Activated CD4-positive, alpha-beta T cell treated with anti-CD3 and anti-CD28 coated beads, Interleukin-2, amount 10 ng/mL, durations not matched to agents 7 days and 5 days (primary cell): ENCODE measurements around the gene PIGU. TPM values are rescaled to one million over a fixed set of nuclear protein-coding genes. Genes with fewer than 3 reads are reported as not detected.
"Not testable (repeated sequence)": the region's sequence is repeated elsewhere in the genome, so short reads cannot be mapped to it uniquely, and the experiment has no call there.

ENCODE experiments used
- CTCF ChIA-PET: fragments of 350-600 bp; sonication (Branson Sonifier 250); formaldehyde crosslinking; loops from one replicate; lab custom pipeline; 2021; ENCODE audit warnings: antibody characterized with exemption; lab: Charles Lee
- POLR2A ChIA-PET: fragments of 350-600 bp; sonication (Branson Sonifier 250); formaldehyde crosslinking; loops from one replicate; lab custom pipeline; 2021; ENCODE audit warnings: antibody characterized with exemption; lab: Charles Lee
- DNase-seq: peaks from one replicate; pipeline ENCODE4 v3.0.0-alpha.2; 2020
- H3K27ac Mint-ChIP-seq: one replicate; pipeline ENCODE4 v1.8.0; 2021; ENCODE audit warnings: mild to moderate bottlenecking, moderate library complexity, mixed read lengths
- H3K27me3 Mint-ChIP-seq: one replicate; pipeline ENCODE4 v1.8.0; 2021; ENCODE audit warnings: mixed read lengths
- H3K36me3 Mint-ChIP-seq: one replicate; pipeline ENCODE4 v1.8.0; 2021; ENCODE audit warnings: low read depth, mixed read lengths
- H3K4me1 Mint-ChIP-seq: one replicate; pipeline ENCODE4 v1.8.0; 2021; ENCODE audit warnings: mixed read lengths
- H3K4me3 Mint-ChIP-seq: one replicate; pipeline ENCODE4 v1.8.0; 2021; ENCODE audit warnings: mild to moderate bottlenecking, moderate library complexity, mixed read lengths
- H3K9me3 Mint-ChIP-seq: one replicate; pipeline ENCODE4 v1.8.0; 2021; ENCODE audit warnings: mixed read lengths
- total RNA-seq, 2 experiments: library from RNA; stranded (reverse); gene quantifications; one replicate each; pipeline ENCODE4 v1.2.3, GENCODE V29; 2021

The PIGU gene
- total RNA-seq, 2 experiments from 2014 or later = 18.7 to 21.6 TPM

DNA sequence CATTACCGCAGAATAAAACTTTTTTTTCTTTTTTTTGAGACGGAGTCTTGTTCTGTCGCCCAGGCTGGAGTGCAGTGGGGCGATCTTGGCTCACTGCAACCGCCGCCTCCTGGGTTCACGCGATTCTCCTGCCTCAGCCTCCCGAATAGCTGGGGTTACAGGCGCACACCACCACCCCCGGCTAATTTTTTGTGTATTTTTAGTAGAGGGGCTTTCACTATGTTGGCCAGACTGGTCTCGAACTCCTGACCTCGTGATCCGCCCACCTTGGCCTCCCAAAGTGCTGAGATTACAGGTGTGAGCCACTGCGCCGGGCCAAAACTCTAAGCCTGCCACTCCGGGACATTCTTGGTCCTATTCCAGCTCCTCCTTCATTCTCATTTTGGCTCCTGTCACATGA is 162.9 kb downstream of the PIGU start:
- DNase-seq, H3K4me3 Mint-ChIP-seq, H3K27ac Mint-ChIP-seq, H3K9me3 Mint-ChIP-seq, POLR2A ChIA-PET, H3K27me3 Mint-ChIP-seq: not testable (repeated sequence)
- peaks cover 27% of the 10 kb centered on the region for H3K4me1 Mint-ChIP-seq
- CTCF ChIA-PET = interaction anchor here (1.2 kb wide), 1 partner anchor 202 kb away, joined by 4 read pairs; no protein-coding TSS in a partner anchor
- H3K36me3 Mint-ChIP-seq = peaks cover 12% of the 10 kb centered on the region

DNA sequence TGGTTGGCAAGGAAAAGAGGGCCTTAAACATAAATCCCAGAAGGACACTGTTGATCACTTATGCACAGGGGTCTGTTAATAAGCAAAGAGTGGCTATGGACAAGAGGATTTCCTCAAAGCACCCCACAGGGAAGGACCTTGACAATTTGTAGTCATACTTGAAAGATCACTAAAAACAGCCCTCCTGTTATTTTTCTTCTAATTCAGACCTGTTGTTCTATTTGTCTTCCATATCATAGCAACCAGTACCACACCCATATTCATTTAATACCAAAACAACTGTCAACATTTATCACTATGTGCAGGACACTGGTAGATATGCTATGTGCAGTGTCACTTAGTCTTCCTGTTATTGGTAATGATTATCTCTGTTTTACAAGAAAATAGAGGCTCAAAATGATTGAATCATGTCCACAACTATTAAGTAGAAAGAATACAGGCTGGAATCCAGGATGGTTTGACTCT is 163.9 kb downstream of the PIGU start:
- no peaks in the 10 kb centered on the region for H3K27me3 Mint-ChIP-seq
- CTCF ChIA-PET = interaction anchor here (1.1 to 1.7 kb wide), 2 partner anchors 36 to 200 kb away, joined by 3 to 6 read pairs; no protein-coding TSS in a partner anchor
- peaks cover 12% of the 10 kb centered on the region for H3K36me3 Mint-ChIP-seq
- no peak overlapping the region for H3K27ac Mint-ChIP-seq
- POLR2A ChIA-PET = interaction anchor here (1.1 kb wide), 1 partner anchor 210 kb away, joined by 3 read pairs; the partner anchor contains the start of gene AHCY
- no peaks in the 10 kb centered on the region for H3K9me3 Mint-ChIP-seq
- peaks cover 20% of the 10 kb centered on the region for H3K4me1 Mint-ChIP-seq
- no peak overlapping the region for H3K4me3 Mint-ChIP-seq
- DNase-seq = no peak

DNA sequence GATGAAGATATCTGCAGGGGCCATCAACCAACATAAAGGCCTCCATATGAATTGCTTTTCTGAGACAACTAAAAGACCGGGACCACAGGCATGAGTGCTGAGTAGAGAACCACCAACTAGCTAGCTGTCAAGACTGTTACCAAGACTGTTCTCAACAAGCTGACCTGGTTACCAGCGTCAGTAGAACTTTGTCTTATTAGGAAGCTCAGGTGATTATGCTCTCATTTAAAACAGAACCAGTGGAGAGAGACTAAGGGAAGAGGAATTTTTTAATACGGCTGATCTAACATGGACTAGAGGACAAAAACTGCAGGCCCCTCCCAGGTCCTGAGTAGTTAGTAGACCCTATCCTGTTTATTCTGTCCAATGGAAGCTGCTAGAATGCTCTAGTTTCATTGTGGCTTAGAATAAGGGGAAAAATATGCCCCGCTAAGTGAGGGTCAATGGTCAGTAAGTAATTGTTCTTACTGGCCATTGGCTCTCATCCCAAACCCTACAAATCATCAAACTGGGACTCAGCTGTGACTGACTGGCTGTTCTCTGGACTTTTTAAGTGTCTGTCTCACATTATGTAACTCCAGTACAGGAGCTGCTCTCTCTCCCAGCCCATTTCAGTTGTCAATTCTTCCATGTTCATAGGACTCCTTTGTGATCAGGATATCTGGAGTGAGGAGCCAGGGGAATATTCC is 164.5 kb downstream of the PIGU start:
- Mint-ChIP-seq H3K27ac (no peak overlapping the region), H3K27me3 (no peaks in the 10 kb centered on the region), H3K9me3 (no peaks in the 10 kb centered on the region), H3K36me3 (peaks cover 14% of the 10 kb centered on the region), H3K4me1 (peaks cover 17% of the 10 kb centered on the region), H3K4me3 (no peak overlapping the region)
- POLR2A ChIA-PET = interaction anchor here (1.1 kb wide), 1 partner anchor 210 kb away, joined by 3 read pairs; the partner anchor contains the start of gene AHCY
- CTCF ChIA-PET = interaction anchor here (1.1 to 1.7 kb wide), 3 partner anchors 35 to 257 kb away, joined by 3 to 6 read pairs (median 5); no protein-coding TSS in a partner anchor
- no peak for DNase-seq

DNA sequence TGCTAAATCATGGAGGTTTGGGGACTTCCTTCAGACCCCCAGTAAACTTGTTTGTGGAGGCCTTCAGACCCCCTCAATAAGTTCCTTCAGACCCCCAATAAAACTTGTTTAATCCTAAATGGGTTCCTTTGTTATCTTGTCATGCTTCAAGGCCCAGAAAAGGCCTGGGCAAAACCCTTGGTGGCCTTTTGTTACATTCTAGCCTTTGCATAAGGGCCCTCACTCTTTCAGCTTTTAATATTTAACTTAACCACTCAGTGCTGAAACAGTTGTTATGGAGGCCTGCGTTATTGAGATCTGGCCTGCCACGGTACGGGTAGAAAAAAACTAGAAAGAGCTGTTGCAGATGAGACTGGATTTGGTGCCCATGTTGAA is 165.0 kb downstream of the PIGU start:
- POLR2A ChIA-PET = interaction anchor here (1.1 kb wide), 1 partner anchor 209 kb away, joined by 3 read pairs; the partner anchor contains the start of gene AHCY
- H3K4me1 Mint-ChIP-seq = peaks cover 14% of the 10 kb centered on the region
- H3K27ac Mint-ChIP-seq = no peak overlapping the region
- DNase-seq = no peak
- H3K27me3 Mint-ChIP-seq = no peaks in the 10 kb centered on the region
- H3K4me3 Mint-ChIP-seq = no peak overlapping the region
- H3K9me3 Mint-ChIP-seq = no peaks in the 10 kb centered on the region
- peaks cover 18% of the 10 kb centered on the region for H3K36me3 Mint-ChIP-seq
- CTCF ChIA-PET = interaction anchor here (1.1 to 1.7 kb wide), 3 partner anchors 35 to 257 kb away, joined by 3 to 6 read pairs (median 5); no protein-coding TSS in a partner anchor

DNA sequence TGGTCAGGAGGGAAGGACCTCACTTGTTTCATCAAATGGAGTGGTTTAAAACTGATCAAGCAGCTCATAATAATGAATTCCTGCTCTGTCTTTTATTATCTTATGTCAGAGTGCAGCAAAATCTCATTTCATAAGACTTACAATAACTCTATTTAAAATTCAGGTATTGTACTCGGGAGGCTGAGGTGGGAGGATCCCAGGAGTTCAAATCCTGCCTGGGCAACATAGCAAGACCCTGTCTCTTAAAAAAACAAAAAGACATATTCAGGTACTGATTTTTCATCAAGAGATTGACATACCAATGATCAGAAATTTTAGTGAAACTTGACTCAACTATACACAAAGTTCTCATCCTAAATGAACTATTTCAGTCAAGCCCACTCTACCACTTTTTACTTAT is 166.3 kb downstream of the PIGU start:
- CTCF ChIA-PET = no interaction called here

More for the DNA sequence above, 166.3 kb downstream of the PIGU start:
- Mint-ChIP-seq H3K9me3 (no peaks in the 10 kb centered on the region), H3K27ac (no peak overlapping the region), H3K4me1 (peaks cover 14% of the 10 kb centered on the region), H3K27me3 (no peaks in the 10 kb centered on the region), H3K36me3 (peaks cover 25% of the 10 kb centered on the region), H3K4me3 (no peak overlapping the region)
- POLR2A ChIA-PET = interaction anchor here (0.8 kb wide), 1 partner anchor 57 kb away, joined by 4 read pairs; no protein-coding TSS in a partner anchor
- DNase-seq = no peak

Other genes with a start within 250 kb of the PIGU start
- 100 to 1,000 TPM in 1 of 2 experiments, 10 to 100 TPM in 1; 90.5 to 105 TPM for gene DYNLRB1, start 160.7 kb downstream of the PIGU start, total RNA-seq
- gene MAP1LC3A, start 118.4 kb downstream of the PIGU start, total RNA-seq = 1 to 10 TPM; 2.6 to 2.7 TPM
- 1 to 10 TPM; 1.3 to 2.6 TPM for gene TP53INP2, start 27.3 kb upstream of the PIGU start, total RNA-seq
- 10 to 100 TPM; 32.3 to 35.0 TPM for gene NCOA6, start 148.6 kb upstream of the PIGU start, total RNA-seq
- 1 to 10 TPM; 5.7 to 7.2 TPM for gene GGT7, start 195.8 kb upstream of the PIGU start, total RNA-seq
- gene ACSS2, start 199.5 kb upstream of the PIGU start, total RNA-seq = 10 to 100 TPM; 33.0 to 36.1 TPM